ACHN (cell line): ENCODE measurements around the gene SH3RF1.

Experiments
- DNase-seq: peaks from one replicate; pipeline ENCODE4 v3.0.0-alpha.2; 2015
- in situ Hi-C: cut with HindIII; loops from 2 replicates; pipeline ENCODE4 v1.10.0; 2017; ENCODE audit warnings: low sequenced_read_pairs, low pct_ligation_motif_present, low pct_unique_long_range_greater_than_20kb

The SH3RF1 gene

DNA sequence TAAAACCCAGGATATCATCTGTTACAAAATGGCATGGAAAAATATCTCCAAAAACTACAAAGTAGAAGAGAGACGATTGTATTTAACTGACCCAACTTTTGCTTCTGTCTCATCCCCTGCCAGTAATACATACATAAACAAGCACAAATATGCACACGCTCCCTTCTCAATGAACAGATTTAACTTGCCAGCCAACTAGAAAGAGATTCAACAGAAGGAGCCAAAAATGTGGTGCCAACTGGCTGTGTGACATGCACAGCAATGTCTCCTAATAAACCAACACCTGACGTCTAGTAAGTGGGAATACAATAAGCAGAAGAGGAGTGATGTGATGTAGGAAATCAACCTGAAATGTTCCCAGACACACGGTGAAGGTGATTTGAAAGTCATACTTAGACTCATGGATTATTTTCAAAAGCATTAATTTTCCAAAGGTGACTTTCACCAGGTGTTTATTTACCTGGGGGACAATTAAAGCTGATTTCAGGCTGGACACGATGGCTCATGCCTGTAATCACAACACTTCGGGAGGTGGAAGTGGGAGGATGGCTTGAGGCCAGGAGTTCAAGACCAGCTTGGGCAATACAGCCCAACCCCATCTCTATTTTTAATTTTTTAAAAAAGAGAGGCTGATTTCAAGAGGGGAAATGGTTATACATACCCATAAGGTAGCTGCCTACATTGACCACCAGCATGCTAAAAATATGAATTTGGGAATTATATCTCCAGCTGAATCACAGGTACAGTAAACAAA, 33.7 kb downstream of the SH3RF1 start:
- in situ Hi-C loops = no loop called here
- no peak for DNase-seq

GRCh38 chr4:169236078-169236477, 34.7 kb downstream of the SH3RF1 start:
- in situ Hi-C loops = no loop called here
- DNase-seq = no peak

DNA sequence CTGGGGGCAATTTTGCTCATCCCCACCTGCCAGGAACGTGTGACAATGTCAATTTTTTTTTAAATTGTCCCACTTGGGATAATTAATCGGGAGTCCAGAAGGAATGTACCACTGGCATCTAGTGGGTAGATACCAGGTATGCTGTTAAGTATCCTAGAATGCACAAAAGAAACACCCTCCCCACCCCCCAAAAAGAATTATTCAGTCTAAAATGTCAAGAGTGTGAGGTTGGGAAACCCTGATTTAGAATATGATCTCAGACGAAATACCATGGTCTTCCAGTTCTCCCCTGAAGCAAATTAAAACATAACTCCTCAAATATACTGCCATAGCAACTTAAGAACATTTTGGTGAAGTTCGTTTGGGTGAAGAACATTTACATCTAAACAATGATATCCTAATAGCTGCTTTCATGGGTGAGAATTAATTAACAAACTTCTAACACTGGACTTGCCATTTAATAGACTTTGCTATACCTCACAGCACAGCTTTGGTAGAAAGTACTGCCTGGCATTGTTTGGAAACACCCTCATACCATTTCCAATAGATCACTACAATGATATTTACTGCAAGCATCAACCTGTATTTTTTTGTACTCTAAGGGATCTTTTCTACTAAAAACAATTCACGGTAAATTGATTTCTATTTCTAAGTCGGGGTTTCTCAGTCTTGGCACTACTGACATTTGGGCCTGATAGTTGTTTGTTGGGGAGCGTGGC, 36.5 kb downstream of the SH3RF1 start:
- in situ Hi-C loops = no loop called here
- no peak for DNase-seq

DNA sequence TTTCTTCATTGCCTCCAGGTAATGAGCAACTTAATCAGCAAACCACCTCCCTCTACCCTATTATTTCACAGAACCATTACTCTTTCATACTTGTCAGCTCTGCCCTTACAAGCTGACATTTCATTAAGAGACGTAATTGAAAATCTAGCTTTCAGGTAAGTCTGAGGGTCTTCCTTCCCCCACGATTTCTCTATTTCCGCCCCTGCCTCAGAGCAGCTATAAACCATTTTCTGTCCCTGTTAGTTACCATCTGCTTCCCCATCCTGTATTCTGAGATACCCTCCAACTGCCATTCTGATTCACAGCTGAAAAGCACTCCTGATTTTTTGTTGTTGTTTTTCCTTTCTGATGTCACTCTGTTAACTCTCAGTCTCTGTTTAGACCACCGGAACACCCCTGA, 37.1 kb downstream of the SH3RF1 start:
- DNase-seq = no peak
- in situ Hi-C loops = no loop called here

- no peak for DNase-seq
- in situ Hi-C loops = no loop called here
Measured at GRCh38 chr4:169231647-169232262, 39.0 kb downstream of the SH3RF1 start.

DNA sequence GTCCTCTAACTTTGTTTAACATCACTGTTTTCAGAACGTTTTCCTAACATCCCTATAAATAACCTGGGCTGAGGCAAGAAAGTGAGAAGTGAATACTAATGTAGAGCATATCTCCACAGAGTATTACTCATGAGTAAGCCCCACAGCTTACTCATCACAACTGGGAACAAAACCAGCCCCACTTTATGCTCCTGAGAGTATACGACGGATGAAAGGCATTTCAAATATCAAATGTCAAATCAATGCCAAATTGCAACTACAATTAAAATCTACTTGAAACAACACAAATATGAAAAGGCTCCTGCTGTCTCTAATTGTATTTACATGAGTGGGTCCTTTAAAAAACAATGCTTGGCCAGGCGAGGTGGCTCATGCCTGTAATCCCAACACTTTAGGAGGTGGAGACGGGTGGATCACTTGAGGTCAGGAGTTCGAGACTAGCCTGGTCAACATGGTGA, 41.2 kb downstream of the SH3RF1 start:
- peak; percentile 89 for DNase-seq
- in situ Hi-C loops = no loop called here

DNA sequence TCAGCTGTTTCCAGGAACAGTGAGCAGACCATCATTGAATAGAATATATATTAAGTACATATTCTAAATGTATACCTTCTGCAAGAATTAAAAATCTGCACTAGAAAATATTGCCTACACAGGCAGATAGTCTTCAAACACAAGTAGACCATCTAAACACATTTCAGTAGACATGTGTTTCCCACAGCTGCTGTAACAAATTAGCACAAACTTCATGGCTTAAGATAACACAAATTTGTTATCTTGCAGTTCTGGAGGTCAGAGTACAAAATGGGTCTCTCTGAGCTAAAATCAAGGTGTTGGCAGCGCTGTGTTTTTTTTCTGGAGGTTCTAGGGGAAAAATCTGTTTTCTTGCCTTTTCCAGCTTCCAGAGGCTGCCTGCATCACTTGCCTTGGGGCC, 42.7 kb downstream of the SH3RF1 start:
- no peak for DNase-seq
- in situ Hi-C loops = no loop called here

GRCh38 chr4:169226565-169226964, 44.2 kb downstream of the SH3RF1 start:
- in situ Hi-C loops = no loop called here

DNA sequence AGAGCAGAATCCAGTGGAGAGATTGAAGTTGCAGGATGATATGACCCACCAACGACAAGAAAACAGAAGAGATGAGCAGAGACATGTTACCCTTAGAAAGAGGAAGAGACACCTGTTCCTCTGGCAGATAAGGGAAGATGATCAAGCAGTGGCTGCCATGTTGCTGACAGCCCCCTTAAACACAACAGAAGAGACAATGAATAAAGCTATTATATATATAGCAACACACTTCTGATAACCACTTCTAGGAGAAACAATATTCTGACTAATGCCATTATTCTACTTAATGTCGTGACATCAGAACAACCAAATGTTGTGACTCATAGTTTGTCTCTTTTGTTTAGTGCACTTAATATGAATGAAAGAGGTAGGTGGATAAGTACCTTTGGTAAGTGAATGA, 44.9 kb downstream of the SH3RF1 start:
- DNase-seq = peak; percentile 49
- in situ Hi-C loops = no loop called here

More at GRCh38 chr4:169226565-169226964, 44.2 kb downstream of the SH3RF1 start:
- DNase-seq = no peak

- in situ Hi-C loops = no loop called here
- DNase-seq = peak; percentile 93
Measured at GRCh38 chr4:169225058-169225751, 45.6 kb downstream of the SH3RF1 start.

DNA sequence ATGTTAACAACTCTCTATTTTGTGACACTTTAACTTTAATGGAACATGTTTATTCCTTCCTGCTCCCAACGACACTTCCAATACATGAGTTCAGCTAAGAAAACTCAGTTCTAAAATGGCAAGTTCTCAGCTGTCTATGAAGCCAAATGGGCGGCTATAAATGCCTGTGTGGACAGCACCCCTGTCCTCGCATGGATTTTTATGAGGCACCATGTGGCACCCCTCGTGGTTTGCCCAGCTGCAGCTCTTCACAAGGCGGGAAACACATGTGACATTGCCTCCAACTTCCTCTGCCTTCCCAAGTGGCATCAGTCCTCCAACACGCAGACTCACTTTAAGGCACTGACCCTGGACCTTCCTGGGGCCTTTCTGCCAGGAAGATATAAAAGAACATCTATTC, 48.0 kb downstream of the SH3RF1 start:
- in situ Hi-C loops = no loop called here

DNA sequence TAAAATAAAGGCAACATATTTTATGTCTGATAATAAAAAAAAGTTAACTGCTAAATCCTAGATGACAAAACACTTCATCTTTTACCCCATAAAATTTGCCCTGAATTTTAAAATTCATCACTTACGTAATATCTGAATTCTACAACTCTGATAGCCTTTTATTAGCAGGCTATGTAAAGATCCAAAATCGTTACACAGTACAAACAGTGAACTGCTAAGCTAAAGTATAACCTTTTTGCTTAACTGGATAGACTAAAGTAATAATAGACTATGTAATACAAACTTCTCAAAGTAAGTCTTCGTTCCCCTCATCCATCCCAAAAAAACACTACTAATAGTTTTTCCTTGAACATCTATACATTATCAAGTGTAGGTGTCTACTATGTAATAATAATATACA, 49.1 kb downstream of the SH3RF1 start:
- in situ Hi-C loops = no loop called here
- no peak for DNase-seq

More for the DNA sequence above, 48.0 kb downstream of the SH3RF1 start:
- DNase-seq = no peak

DNA sequence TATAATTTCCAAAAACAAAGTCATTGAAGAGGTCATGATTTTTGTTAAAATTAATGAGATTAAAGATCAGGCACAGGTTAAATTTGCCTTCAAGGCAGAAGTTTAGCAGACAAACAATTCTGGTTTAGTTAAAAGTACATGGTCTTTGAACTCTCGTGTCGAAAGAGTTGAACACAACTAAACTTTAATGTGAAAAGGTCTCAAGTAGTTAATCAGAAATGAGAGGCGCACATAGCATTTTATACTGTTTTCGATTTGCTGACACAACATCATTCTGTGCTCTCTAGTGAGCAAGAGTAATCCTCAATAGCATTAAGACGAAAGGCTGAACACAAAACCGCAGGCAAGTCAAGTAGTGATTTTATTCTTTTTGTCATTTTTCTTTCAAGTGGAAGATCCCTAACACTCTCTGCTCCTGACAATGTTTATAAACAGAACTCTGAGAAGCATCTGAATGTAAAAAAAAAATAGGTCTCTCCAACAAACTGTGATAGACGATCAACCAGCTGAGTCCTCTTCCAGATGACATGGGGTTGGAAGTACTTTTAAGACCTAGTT, 49.8 kb downstream of the SH3RF1 start:
- DNase-seq = no peak
- in situ Hi-C loops = no loop called here

DNA sequence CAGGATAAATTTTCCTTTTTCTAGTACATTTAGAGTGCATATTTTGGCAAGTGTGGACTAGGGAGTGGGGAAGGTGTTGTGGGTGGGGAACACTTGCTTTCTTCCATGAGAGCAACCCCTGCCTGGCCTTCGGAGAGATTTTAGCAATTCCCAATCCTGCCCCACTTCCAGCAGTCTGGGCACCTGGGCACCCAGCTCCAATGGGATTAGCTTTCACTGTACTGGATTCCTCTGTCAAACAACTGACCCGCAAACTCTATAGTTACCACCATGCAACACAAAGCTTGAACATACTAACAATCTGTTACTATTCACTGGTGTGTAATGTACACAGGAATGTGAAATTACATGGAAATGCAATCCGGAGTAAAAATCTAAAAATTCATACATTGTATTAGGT, 50.3 kb downstream of the SH3RF1 start:
- no peak for DNase-seq
- in situ Hi-C loops = no loop called here

- no peak for DNase-seq
- in situ Hi-C loops = no loop called here
Measured at GRCh38 chr4:169219440-169219839, 51.3 kb downstream of the SH3RF1 start.

GRCh38 chr4:169215656-169216055, 55.1 kb downstream of the SH3RF1 start:
- in situ Hi-C loops = no loop called here
- no peak for DNase-seq

GRCh38 chr4:169212981-169213380, 57.8 kb downstream of the SH3RF1 start:
- DNase-seq = no peak
- in situ Hi-C loops = no loop called here

GRCh38 chr4:169210504-169211118, 60.1 kb downstream of the SH3RF1 start:
- no peak for DNase-seq
- in situ Hi-C loops = no loop called here
